ENCODE results near the gene RANBP3.

GRCh38 chr19:5896365-5897076, 81.4 kb downstream of the RANBP3 start:
- TF ChIP-seq EZH2phosphoT487 (IDR thresholded peaks at IDR 0.05; ENCODE audit: insufficient read depth, low read depth): no peak
- no peak for TF ChIP-seq EZH2 (IDR thresholded peaks at IDR 0.05; ENCODE audit: insufficient read depth, poor library complexity, severe bottlenecking)
